Placental pericyte (primary cell): ENCODE measurements around the gene FN3K. TPM values are rescaled to one million over a fixed set of nuclear protein-coding genes. Genes with fewer than 3 reads are reported as not detected.

Experiments used
- total RNA-seq: library from RNA; depleted of rRNA; stranded (reverse); fragments of >200 nt; gene quantifications from 2 replicates; pipeline ENCODE4 v1.2.3, GENCODE V29; 2012

Gene FN3K
- total RNA-seq, result 1.4 and 3.3 TPM in 2 replicates

DNA sequence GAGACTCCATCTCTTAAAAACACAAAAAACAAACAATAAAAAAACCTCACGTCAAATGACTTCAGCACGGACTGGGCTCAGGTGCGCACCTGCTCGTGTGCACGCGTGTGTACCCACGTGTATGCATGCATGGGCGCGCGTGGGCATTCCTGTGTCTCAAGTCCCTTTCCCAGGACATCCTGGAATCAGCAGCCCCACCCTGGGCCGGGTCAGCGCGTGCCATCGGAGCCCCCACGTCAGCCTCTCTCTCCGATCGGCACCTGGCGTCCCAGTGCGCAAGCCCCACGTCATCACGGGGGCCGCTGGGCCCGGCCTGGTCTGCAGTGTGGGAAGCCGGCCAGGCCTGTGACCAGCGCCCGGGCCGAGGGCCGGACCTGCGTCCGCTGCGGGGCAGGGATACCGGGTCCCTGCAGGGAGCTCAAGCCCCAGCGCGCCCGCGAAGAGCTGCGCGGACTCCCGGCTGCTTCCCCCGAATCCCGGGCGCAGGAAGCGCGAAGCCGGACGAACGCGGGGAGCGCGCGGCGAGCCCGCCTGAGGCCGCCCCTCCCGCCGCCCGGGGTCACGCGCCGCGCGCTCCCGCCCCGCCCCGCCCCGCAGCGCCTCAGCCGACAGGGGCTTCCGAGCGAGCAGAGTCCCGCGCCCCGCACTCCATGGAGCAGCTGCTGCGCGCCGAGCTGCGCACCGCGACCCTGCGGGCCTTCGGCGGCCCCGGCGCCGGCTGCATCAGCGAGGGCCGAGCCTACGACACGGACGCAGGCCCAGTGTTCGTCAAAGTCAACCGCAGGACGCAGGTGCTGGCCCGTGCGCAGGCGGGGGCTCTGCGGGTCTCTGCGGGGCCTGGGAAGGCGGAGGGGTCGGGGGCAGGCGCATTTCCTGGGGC, at the start of gene FN3K:
Gene FN3K (plus strand): TSS at position 629 of the 880 bp plus-strand sequence. CDS start 22 bp downstream, at position 651.

DNA sequence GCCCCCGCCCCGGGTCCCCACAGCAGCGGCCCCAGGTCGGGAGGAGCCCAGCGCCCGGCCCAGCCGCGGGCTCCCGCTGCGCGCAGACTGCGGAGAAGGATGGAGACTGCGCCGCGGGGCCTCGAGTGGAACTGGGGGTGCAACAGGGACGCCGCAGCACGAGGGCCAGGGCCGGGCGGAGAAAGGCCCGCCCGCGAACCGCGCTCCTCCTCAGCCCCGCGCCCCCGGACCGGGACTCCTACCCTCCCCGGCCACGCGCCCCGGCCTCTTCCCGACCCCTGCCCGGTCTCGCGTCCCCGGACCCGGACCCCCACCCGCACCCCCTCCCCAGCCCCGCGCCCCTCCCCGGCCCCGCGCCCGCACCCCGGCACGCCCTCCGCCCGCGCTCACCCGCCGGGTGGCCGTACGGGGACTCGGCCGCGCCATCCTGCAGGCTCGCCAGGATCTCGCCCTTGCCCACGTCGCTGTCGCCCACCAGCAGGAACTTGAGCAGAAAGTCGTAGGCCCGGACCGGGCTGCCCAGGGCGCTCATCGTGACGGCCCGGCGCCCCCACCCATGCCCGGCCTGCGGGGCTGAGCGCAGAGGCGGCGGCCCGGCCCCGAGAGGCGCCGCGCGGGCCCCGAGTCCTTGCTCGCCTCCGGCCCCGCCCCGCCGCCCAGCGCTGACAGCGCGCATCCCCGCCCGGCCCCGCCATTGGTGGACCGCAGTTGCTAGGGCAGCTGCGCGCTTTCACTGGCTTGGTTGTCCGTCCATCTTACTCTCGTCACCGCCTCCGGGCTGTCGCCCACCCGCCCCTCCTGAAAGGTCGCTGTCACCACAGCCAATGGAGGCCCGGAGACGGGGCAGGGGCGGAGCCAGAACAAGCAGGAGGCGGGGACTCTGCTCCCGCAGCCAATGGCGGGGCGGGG, 37.1 kb upstream of the FN3K start, which contains the start of gene RAB40B:
Gene RAB40B (minus strand): TSS at position 634 of the 909 bp plus-strand sequence. CDS start 102 bp downstream, at position 532.

DNA sequence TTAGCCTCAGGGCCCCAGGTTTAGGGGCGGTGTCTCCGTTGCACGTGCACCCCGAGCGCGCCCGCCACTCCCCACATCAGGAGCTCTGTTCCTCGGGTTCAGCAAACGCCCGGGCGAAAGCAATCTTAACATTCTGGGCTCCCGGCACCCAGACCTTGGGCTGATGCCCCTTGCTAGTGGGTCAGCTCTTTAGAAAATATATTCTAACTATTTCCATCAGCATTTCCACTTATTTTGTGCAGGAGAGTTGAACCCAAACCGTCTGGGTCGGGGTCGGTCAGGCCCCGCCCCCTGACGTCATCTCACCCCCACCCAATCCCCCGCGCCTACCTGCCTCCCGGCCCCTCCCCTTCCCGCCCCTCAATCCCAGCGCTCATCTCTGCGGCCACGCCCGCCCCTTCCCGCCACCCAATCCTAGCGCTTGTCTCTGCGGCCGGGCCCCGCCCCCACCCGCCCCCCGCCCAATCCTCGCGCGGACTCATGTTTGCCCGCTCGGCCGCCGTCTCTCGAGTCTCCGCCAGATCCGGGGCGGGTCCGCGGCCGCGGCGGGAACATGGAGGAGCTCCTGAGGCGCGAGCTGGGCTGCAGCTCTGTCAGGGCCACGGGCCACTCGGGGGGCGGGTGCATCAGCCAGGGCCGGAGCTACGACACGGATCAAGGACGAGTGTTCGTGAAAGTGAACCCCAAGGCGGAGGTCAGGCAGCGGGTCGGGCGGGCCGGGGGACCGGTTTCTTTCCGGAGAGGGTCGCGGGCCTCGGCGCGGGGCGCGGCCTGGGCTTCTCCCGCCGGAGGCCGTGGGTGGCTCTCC, 19.0 kb upstream of the FN3K start, which contains the start of gene FN3KRP:
Gene FN3KRP (plus strand): TSS at position 504 of the 808 bp plus-strand sequence. CDS start 50 bp downstream, at position 554.

DNA sequence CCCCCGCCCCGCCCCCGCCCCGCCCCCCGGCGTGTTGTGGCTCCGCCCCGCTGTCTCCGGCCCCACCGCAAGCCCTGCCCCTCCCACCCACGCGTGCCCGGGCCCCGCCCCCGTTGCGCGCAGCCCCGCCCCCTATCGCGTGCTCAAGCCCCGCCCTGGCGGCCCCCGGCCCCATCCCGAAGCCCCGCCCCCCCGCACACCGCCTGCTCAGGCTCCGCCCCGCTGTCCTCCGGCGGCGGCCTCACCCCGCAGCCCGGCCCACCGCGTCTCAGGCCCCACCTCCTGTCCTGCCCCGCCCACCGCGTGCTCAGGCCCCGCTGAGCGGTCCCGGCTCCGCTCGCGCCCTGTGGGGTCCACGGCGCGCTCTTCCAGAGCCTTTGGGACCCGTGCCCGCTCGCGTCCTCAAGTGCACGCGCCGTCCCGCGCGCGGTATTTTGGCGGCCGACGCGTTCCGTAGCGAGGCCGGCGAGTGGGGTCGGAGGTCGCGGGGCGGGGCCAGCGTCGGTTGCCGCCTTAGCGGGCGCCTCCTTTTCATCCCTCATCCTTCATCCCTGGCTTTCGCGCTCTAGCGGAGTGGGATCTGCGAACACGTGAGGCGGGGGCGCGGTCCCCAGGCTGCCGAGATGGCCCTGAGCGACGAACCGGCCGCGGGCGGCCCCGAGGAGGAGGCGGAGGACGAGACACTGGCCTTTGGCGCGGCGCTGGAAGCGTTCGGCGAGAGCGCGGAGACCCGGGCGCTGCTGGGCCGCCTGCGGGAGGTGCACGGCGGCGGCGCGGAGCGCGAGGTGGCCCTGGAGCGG, 16.4 kb downstream of the FN3K start, which contains the start of gene TBCD:
Gene TBCD (plus strand): TSS at position 495 of the 800 bp plus-strand sequence. CDS start 129 bp downstream, at position 624.

Other genes with a start within 250 kb of the FN3K start
- 44.6 and 48.0 TPM in 2 replicates for gene FOXK2, start 215.9 kb upstream of the FN3K start, total RNA-seq
- 43.1 and 65.4 TPM in 2 replicates for gene WDR45B, start 87.2 kb upstream of the FN3K start, total RNA-seq
- gene RAB40B, start 36.9 kb upstream of the FN3K start, total RNA-seq, result 1.8 and 5.4 TPM in 2 replicates
- 11.6 and 21.8 TPM in 2 replicates for gene FN3KRP, start 18.9 kb upstream of the FN3K start, total RNA-seq
- gene TBCD, start 16.4 kb downstream of the FN3K start, total RNA-seq, result 30.2 and 36.9 TPM in 2 replicates
- gene ZNF750, start 104.4 kb downstream of the FN3K start, total RNA-seq, result not detected in 2 replicates